HCT116 (cell line): Measurements from ENCODE around the gene DENND2D. TPM values are rescaled to one million over a fixed set of nuclear protein-coding genes. Genes with fewer than 3 reads are reported as not detected.

Experiments
- ATAC-seq: fragments of 200-7000 bp; cut with Tn5 transposase; 2 replicates; pipeline ENCODE4 v1.9.1; 2020; ENCODE audit warnings: mild to moderate bottlenecking, moderate library complexity
- BruUV-seq: library from RNA; stranded (reverse); fragments of 400-500 nt; replicated peaks from 2 replicates; lab custom pipeline; 2021; lab: Mats Ljungman, UMichigan
- CTCF ChIA-PET: fragments of 300-600 bp; sonication (Branson Sonifier 250); formaldehyde crosslinking; loops from one replicate; lab custom pipeline; 2021; ENCODE audit warnings: antibody characterized with exemption; lab: Charles Lee
- POLR2A ChIA-PET: fragments of 300-600, 350-600 bp; sonication (Branson Sonifier 250); formaldehyde crosslinking; loops from one replicate; lab custom pipeline; 2021; ENCODE audit warnings: antibody characterized with exemption; lab: Charles Lee
- RAD21 ChIA-PET, 2 experiments: fragments of 300-600 bp; sonication (Branson Sonifier 250); formaldehyde crosslinking; loops; one replicate each; lab custom pipeline; 2023; ENCODE audit warnings: low total read pairs in 2 of 2; ENCODE audit not compliant: uncharacterized antibody in 2 of 2, unreplicated experiment in 2 of 2, low non-redundant PET in 1 of 2; lab: Charles Lee
- DNase-seq: peaks from one replicate; pipeline ENCODE4 v3.0.0-alpha.2; 2010; ENCODE audit warnings: low read depth, low spot score
- H2AFZ ChIP-seq: fragments of 200-600 bp; shearing (Covaris generic), sonication (generic); 2 replicates; pipeline ENCODE4 v1.6.1; 2017; ENCODE audit warnings: low read depth, mixed run types, mixed read lengths, antibody characterized with exemption, low read length; ENCODE audit not compliant: poor library complexity, severe bottlenecking
- H3K27ac ChIP-seq: 2 replicates; pipeline ENCODE4 v1.5.1; 2012; ENCODE audit warnings: low read depth, low read length
- H3K27me3 ChIP-seq: fragments of 200-600 bp; sonication (generic); 2 replicates; pipeline ENCODE4 v1.6.1; 2016; ENCODE audit warnings: mixed run types, low read length, mixed read lengths; ENCODE audit not compliant: insufficient read depth
- H3K36me3 ChIP-seq, 2 experiments: fragments of 200-500 bp in 1 of 2; fragments of 200-600 bp in 1 of 2; sonication (Bioruptor generic) in 1 of 2; sonication (generic) in 1 of 2; 2 replicates each; pipeline versions ENCODE4 v1.5.1 to v1.6.1; 2014 to 2016; ENCODE audit warnings: low read length in 2 of 2, inconsistent platforms in 1 of 2, mixed read lengths in 1 of 2, mixed run types in 1 of 2; ENCODE audit not compliant: insufficient read depth in 2 of 2, control insufficient read depth in 1 of 2
- H3K4me1 ChIP-seq, 2 experiments: fragments of 200-600 bp in 1 of 2; sonication (generic) in 1 of 2; 2 replicates each; pipeline versions ENCODE4 v1.5.1 to v1.6.1; 2012 to 2017; ENCODE audit warnings: low read length in 2 of 2, inconsistent platforms in 1 of 2, mild to moderate bottlenecking in 1 of 2, mixed read lengths in 1 of 2, mixed run types in 1 of 2, moderate library complexity in 1 of 2; ENCODE audit not compliant: insufficient read depth in 2 of 2, control insufficient read depth in 1 of 2
- H3K4me2 ChIP-seq: fragments of 200-600 bp; sonication (generic); 2 replicates; pipeline ENCODE4 v1.6.1; 2017; ENCODE audit warnings: mixed run types, low read length, mixed read lengths
- H3K4me3 ChIP-seq, 2 experiments: fragments of 200-600 bp in 1 of 2; sonication (generic) in 1 of 2; replicated peaks in 1 of 2; 2 replicates each; pipeline ENCODE4 v1.5.1; 2011 to 2016; ENCODE audit warnings: low read length in 2 of 2, control low read depth in 1 of 2, low read depth in 1 of 2, mild to moderate bottlenecking in 1 of 2, mixed read lengths in 1 of 2, mixed run types in 1 of 2
- H3K79me2 ChIP-seq: fragments of 200-600 bp; sonication (generic); 2 replicates; pipeline ENCODE4 v1.6.1; 2017; ENCODE audit warnings: mild to moderate bottlenecking, mixed run types, low read length, moderate library complexity, mixed read lengths; ENCODE audit not compliant: insufficient read depth
- H3K9ac ChIP-seq: fragments of 200-600 bp; sonication (generic); 2 replicates; pipeline ENCODE4 v1.6.1; 2016; ENCODE audit warnings: low read length, mixed read lengths
- H3K9me2 ChIP-seq: fragments of 200-600 bp; sonication (generic), shearing (Covaris generic); 2 replicates; pipeline ENCODE4 v1.6.1; 2017; ENCODE audit warnings: mixed run types, mild to moderate bottlenecking, moderate library complexity; ENCODE audit not compliant: insufficient read depth
- H3K9me3 ChIP-seq, 2 experiments: fragments of 200-500 bp in 1 of 2; fragments of 200-600 bp in 1 of 2; sonication (Bioruptor generic) in 1 of 2; sonication (generic) in 1 of 2; 2 replicates each; pipeline ENCODE4 v1.6.1; 2014 to 2017; ENCODE audit warnings: low read length in 2 of 2, mixed read lengths in 2 of 2, inconsistent platforms in 1 of 2, low read depth in 1 of 2, mild to moderate bottlenecking in 1 of 2, mixed run types in 1 of 2, moderate library complexity in 1 of 2; ENCODE audit not compliant: control insufficient read depth in 1 of 2, insufficient read depth in 1 of 2
- H4K20me1 ChIP-seq: fragments of 200-600 bp; sonication (generic), shearing (Covaris generic); 2 replicates; pipeline ENCODE4 v1.6.1; 2017; ENCODE audit warnings: mixed run types, mild to moderate bottlenecking, moderate library complexity; ENCODE audit not compliant: insufficient read depth
- ATF3 ChIP-seq: IDR thresholded peaks from 2 replicates; pipeline ENCODE4 v1.6.1; 2012
- CEBPB ChIP-seq: IDR thresholded peaks from 2 replicates; pipeline ENCODE4 v1.6.1; 2012; ENCODE audit warnings: low read depth
- CTCF ChIP-seq, 3 experiments: fragments of 200-600 bp in 1 of 3; sonication (generic) in 1 of 3; IDR thresholded peaks in 2 of 3; conservative IDR thresholded peaks in 1 of 3; 2 replicates each; pipeline ENCODE4 v1.5.1; 2012 to 2017; ENCODE audit warnings: low read depth in 2 of 3, low read length in 2 of 3, antibody characterized with exemption in 1 of 3, borderline replicate concordance in 1 of 3, control low read depth in 1 of 3, mild to moderate bottlenecking in 1 of 3, mixed read lengths in 1 of 3, mixed run types in 1 of 3, moderate library complexity in 1 of 3; ENCODE audit not compliant: insufficient read depth in 1 of 3
- ELF1 ChIP-seq: IDR thresholded peaks from 2 replicates; pipeline ENCODE4 v1.6.1; 2012; ENCODE audit warnings: low read depth, borderline replicate concordance
- EZH2 ChIP-seq: fragments of 200-600 bp; sonication (generic); IDR thresholded peaks from 2 replicates; pipeline ENCODE4 v1.6.1; 2017; ENCODE audit warnings: antibody characterized with exemption, mixed run types
- MAX ChIP-seq: IDR thresholded peaks from 2 replicates; pipeline ENCODE4 v1.6.1; 2012
- POLR2AphosphoS5 ChIP-seq: IDR thresholded peaks from 2 replicates; pipeline ENCODE4 v1.6.1; 2011; ENCODE audit warnings: mild to moderate bottlenecking, low read depth, low read length, moderate library complexity
- RAD21 ChIP-seq: IDR thresholded peaks from 2 replicates; pipeline ENCODE4 v1.6.1; 2012; ENCODE audit warnings: low read depth, mild to moderate bottlenecking
- SRF ChIP-seq: IDR thresholded peaks from 2 replicates; pipeline ENCODE4 v1.6.1; 2012; ENCODE audit warnings: low read depth
- ZBTB33 ChIP-seq: IDR thresholded peaks from 2 replicates; pipeline ENCODE4 v1.6.1; 2011; ENCODE audit warnings: mild to moderate bottlenecking, low read length, moderate library complexity; ENCODE audit not compliant: insufficient replicate concordance; ENCODE audit errors: extremely low read depth
- intact Hi-C: fragments of 100-400 bp; cut with micrococcal nuclease; formaldehyde crosslinking; loops from 2 replicates; pipeline ENCODE4 v1.10.0; 2022
- total RNA-seq: library from RNA; stranded (reverse); gene quantifications from one replicate; pipeline ENCODE4 v1.2.1, GENCODE V29; 2021; ENCODE audit not compliant: unreplicated experiment

Gene DENND2D
- total RNA-seq, 1 experiment from 2014 or later = 31.9 TPM

- TF ChIP-seq ZBTB33 (no peak), CEBPB (no peak), EZH2 (no peak), SRF (no peak), ELF1 (no peak), MAX (no peak), POLR2AphosphoS5 (no peak)
- TF ChIP-seq, all 23 proteins: peak for 0
Observed at GRCh38 chr1:111198836-111199235, 1.6 kb downstream of the DENND2D start (continued).

GRCh38 chr1:111197598-111198284 lies 2.7 kb downstream of the DENND2D start:
- intact Hi-C loops = no loop called here
- ChIA-PET CTCF (no interaction called here), POLR2A (no interaction called here), RAD21 (no interaction called here)
- TF ChIP-seq RAD21 (peak; percentile 16; the same call in 1 of the 2 replicates), ATF3 (no peak), CTCF (IDR thresholded peaks at IDR 0.05 in 2 of 3, conservative IDR thresholded peaks at IDR 0.05 in 1 of 3; ENCODE audit: borderline replicate concordance in 1 of 3, insufficient read depth in 1 of 3, low read depth in 2 of 3, low read length in 2 of 3) (peak in 2 of 3 experiments; percentile 28 to 32; a peak in 3 of 6 replicates)
- Histone ChIP-seq H3K4me3 (no peak overlapping the region), H3K27me3 (no peaks in the 10 kb centered on the region), H4K20me1 (no peaks in the 10 kb centered on the region), H3K9me3 (no peaks in the 10 kb centered on the region), H3K27ac (no peak overlapping the region), H3K9me2 (no peaks in the 10 kb centered on the region), H3K36me3 (peaks cover 0 to 31% of the 10 kb centered on the region in 2 experiments; a peak in 2 of 4 replicates), H2AFZ (no peak overlapping the region), H3K4me2 (no peak overlapping the region), H3K79me2 (peaks cover 28% of the 10 kb centered on the region), H3K9ac (no peak overlapping the region), H3K4me1 (peaks cover 27 to 30% of the 10 kb centered on the region in 2 experiments)
- no TSS peak for BruUV-seq
- ATAC-seq = peak; percentile 65
- DNase-seq = no peak
